Measurements from ENCODE around the gene NLRP11. TPM values are rescaled to one million over a fixed set of nuclear protein-coding genes. Genes with fewer than 3 reads are reported as not detected.
"Not testable (repeated sequence)": the region's sequence is repeated elsewhere in the genome, so short reads cannot be mapped to it uniquely, and the experiment has no call there.

Gene NLRP11
- total RNA-seq, 1 donor from 2014 or later: 0.17 TPM

GRCh38 chr19:55778331-55778730 lies 53.5 kb downstream of the NLRP11 start:
- DNase-seq (ENCODE audit: low spot score): no peak

- no peak for DNase-seq (ENCODE audit: low spot score)
Measured at GRCh38 chr19:55777528-55777927, 54.3 kb downstream of the NLRP11 start.

GRCh38 chr19:55769632-55770031 lies 62.2 kb downstream of the NLRP11 start:
- not testable (repeated sequence) for DNase-seq (ENCODE audit: low spot score)

- DNase-seq (ENCODE audit: low spot score): not testable (repeated sequence)
Measured at GRCh38 chr19:55768818-55769217, 63.0 kb downstream of the NLRP11 start, which contains the start of gene RFPL4AL1. RFPL4AL1 (plus strand) TSS chr19:55769118; CDS start chr19:55771805, 2,687 bp downstream.

- no peak for DNase-seq (ENCODE audit: low spot score)
Measured at GRCh38 chr19:55766466-55766865, 65.3 kb downstream of the NLRP11 start.

- not testable (repeated sequence) for DNase-seq (ENCODE audit: low spot score)
Measured at GRCh38 chr19:55758797-55759196, 73.0 kb downstream of the NLRP11 start, which contains the start of gene RFPL4A. RFPL4A (plus strand) TSS chr19:55759097; CDS start chr19:55761801, 2,704 bp downstream.

GRCh38 chr19:55756808-55757207 lies 75.0 kb downstream of the NLRP11 start:
- not testable (repeated sequence) for DNase-seq (ENCODE audit: low spot score)

GRCh38 chr19:55753401-55753800 lies 78.4 kb downstream of the NLRP11 start:
- DNase-seq (ENCODE audit: low spot score): peak; percentile 75

- no peak for DNase-seq (ENCODE audit: low spot score)
Measured at GRCh38 chr19:55750715-55751114, 81.1 kb downstream of the NLRP11 start.

GRCh38 chr19:55738302-55738701 lies 93.5 kb downstream of the NLRP11 start, which contains the start of gene NLRP9:
NLRP9 (minus strand) TSS chr19:55738402; CDS start chr19:55738374, 28 bp downstream.
- DNase-seq (ENCODE audit: low spot score): no peak

Other genes starting within 250 kb of the NLRP11 start
- 22.7 TPM for gene FIZ1, start 232.5 kb downstream of the NLRP11 start, total RNA-seq
- gene ZNF524, start 231.7 kb downstream of the NLRP11 start, total RNA-seq: 37.8 TPM
- gene ZNF865, start 226.4 kb downstream of the NLRP11 start, total RNA-seq: 21.6 TPM
- gene ZNF784, start 207.4 kb downstream of the NLRP11 start, total RNA-seq: 13.0 TPM
- gene ZNF580, start 191.0 kb downstream of the NLRP11 start, total RNA-seq: 47.3 TPM
- gene ZNF581, start 188.3 kb downstream of the NLRP11 start, total RNA-seq: 22.2 TPM
- gene CCDC106, start 183.8 kb downstream of the NLRP11 start, total RNA-seq: 18.4 TPM
- 202 TPM for gene U2AF2, start 177.0 kb downstream of the NLRP11 start, total RNA-seq
- 172 TPM for gene EPN1, start 156.8 kb downstream of the NLRP11 start, total RNA-seq
- not detected for gene NLRP9, start 93.6 kb downstream of the NLRP11 start, total RNA-seq
- 1.1 TPM for gene RFPL4A, start 72.9 kb downstream of the NLRP11 start, total RNA-seq
- gene RFPL4AL1, start 62.9 kb downstream of the NLRP11 start, total RNA-seq: not detected
- not detected for gene NLRP4, start 4.5 kb upstream of the NLRP11 start, total RNA-seq
- gene NLRP13, start 100.3 kb upstream of the NLRP11 start, total RNA-seq: not detected
- not detected for gene NLRP8, start 115.8 kb upstream of the NLRP11 start, total RNA-seq
- gene NLRP5, start 154.8 kb upstream of the NLRP11 start, total RNA-seq: not detected

Measured in mucosa of gallbladder (tissue), 1 donor.